ENCODE data around the gene LONP2. TPM values are rescaled to one million over a fixed set of nuclear protein-coding genes. Genes with fewer than 3 reads are reported as not detected.
A peak's percentile ranks its signal among the peaks of the same experiment; 100 is the strongest.

The LONP2 gene
- total RNA-seq, 2 experiments from 2014 or later = 50.3 to 51.6 TPM

DNA sequence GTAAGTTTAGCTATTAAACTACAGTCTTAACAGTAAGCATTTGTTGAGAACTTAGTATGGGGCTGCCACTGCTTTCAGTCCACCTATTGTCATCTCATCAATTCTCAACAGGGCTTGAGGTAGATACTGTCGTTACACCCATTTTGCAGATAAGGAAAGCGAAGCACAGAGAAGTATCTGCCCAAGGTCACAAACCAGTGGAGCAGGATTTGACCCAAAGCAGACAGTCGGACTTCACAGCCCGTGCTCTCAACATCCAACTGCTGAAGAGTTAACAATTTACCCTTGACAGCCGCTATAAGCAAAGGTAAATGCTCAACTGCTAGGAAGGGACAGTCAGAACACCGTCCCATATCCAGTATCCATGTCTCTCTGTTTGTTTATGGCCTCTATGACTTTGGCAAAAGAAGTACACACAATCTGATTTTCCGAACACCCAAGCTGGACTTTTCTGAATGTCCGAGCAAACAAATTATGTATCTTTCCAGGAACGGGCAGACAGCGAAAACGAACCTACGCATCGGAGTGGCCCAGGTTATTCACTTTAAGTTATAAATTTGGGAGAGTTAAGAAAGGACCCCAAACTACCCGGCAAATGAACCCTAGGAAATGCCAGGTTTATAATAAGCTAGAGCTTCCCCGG is 139.9 kb downstream of the LONP2 start:
- ChIA-PET CTCF (interaction anchor here (0.9 to 2.5 kb wide), 7 partner anchors 8 to 246 kb away, joined by 3 to 14 read pairs (median 5); no protein-coding TSS in a partner anchor), POLR2A (interaction anchor here (0.6 to 1.8 kb wide), 7 partner anchors 10 to 240 kb away, joined by 3 to 14 read pairs (median 6); no protein-coding TSS in a partner anchor)
- Mint-ChIP-seq H3K4me3 (peak overlapping the region; percentile 91), H3K27me3 (no peaks in the 10 kb centered on the region), H3K27ac (peak overlapping the region; percentile 91), H3K4me1 (ENCODE audit: low read depth) (peaks cover 30% of the 10 kb centered on the region), H3K36me3 (ENCODE audit: low read depth) (peaks cover 11% of the 10 kb centered on the region), H3K9me3 (no peaks in the 10 kb centered on the region)
- peak; percentile 35 for DNase-seq
- ATAC-seq = no peak
- no peak for TF ChIP-seq CTCF (IDR thresholded peaks at IDR 0.05)
- intact Hi-C loops (cut with micrococcal nuclease) = loop anchor here (2.0 kb wide), 1 partner anchor 17 kb away; no protein-coding TSS in a partner anchor

- peak; percentile 22 for DNase-seq
- H3K27ac Mint-ChIP-seq = peak overlapping the region; percentile 91
- ATAC-seq = peak; percentile 69
- TF ChIP-seq CTCF (IDR thresholded peaks at IDR 0.05) = no peak
- H3K36me3 Mint-ChIP-seq (ENCODE audit: low read depth) = peaks cover 11% of the 10 kb centered on the region
- intact Hi-C loops (cut with micrococcal nuclease) = loop anchor here (2.0 kb wide), 1 partner anchor 18 kb away; no protein-coding TSS in a partner anchor
- ChIA-PET CTCF (interaction anchor here (0.7 to 2.9 kb wide), 8 partner anchors 8 to 245 kb away, joined by 3 to 19 read pairs (median 4); no protein-coding TSS in a partner anchor), POLR2A (interaction anchor here (0.7 to 1.8 kb wide), 12 partner anchors 9 to 239 kb away, joined by 3 to 14 read pairs (median 4); no protein-coding TSS in a partner anchor)
- H3K27me3 Mint-ChIP-seq = no peaks in the 10 kb centered on the region
- H3K9me3 Mint-ChIP-seq = no peaks in the 10 kb centered on the region
- peak overlapping the region; percentile 91 for H3K4me3 Mint-ChIP-seq
- peaks cover 23% of the 10 kb centered on the region for H3K4me1 Mint-ChIP-seq (ENCODE audit: low read depth)
Measured at GRCh38 chr16:48384520-48385252, 140.6 kb downstream of the LONP2 start.

- CTCF ChIA-PET = interaction anchor here (0.7 to 2.9 kb wide), 3 partner anchors 18 to 238 kb away, joined by 3 to 19 read pairs (median 4); no protein-coding TSS in a partner anchor
- peaks cover 18% of the 10 kb centered on the region for H3K4me1 Mint-ChIP-seq (ENCODE audit: low read depth)
- ATAC-seq = peak; percentile 87
Measured at GRCh38 chr16:48385253-48386150, 141.4 kb downstream of the LONP2 start, which contains the start of gene SIAH1. Gene SIAH1, minus strand, starts transcription at chr16:48385413. Its CDS starts 22,985 bp downstream, at chr16:48362428.

More at GRCh38 chr16:48385253-48386150, 141.4 kb downstream of the LONP2 start, which contains the start of gene SIAH1:
- POLR2A ChIA-PET = interaction anchor here (0.7 to 1.4 kb wide), 12 partner anchors 8 to 238 kb away, joined by 3 to 7 read pairs (median 4); no protein-coding TSS in a partner anchor
- TF ChIP-seq CTCF (IDR thresholded peaks at IDR 0.05) = no peak
- intact Hi-C loops (cut with micrococcal nuclease) = loop anchor here (2.0 kb wide), 1 partner anchor 19 kb away; no protein-coding TSS in a partner anchor
- Mint-ChIP-seq H3K27me3 (no peaks in the 10 kb centered on the region), H3K36me3 (ENCODE audit: low read depth) (peaks cover 11% of the 10 kb centered on the region), H3K9me3 (no peaks in the 10 kb centered on the region), H3K4me3 (peak within 1 kb of the TSS; percentile 91), H3K27ac (peak within 1 kb of the TSS; percentile 91)
- peak; percentile 84 for DNase-seq

Measured in activated CD8-positive, alpha-beta T cell treated with anti-CD3 and anti-CD28 coated beads for 36 hours (primary cell).